Tibial artery (tissue), 4 donors: ENCODE measurements around the gene BTBD9.

ENCODE experiments used
- DNase-seq, 2 donors: peaks; one replicate each; pipeline ENCODE4 v3.0.0-alpha.2; 2019
- H3K27ac ChIP-seq, 2 donors: fragments of 200-600 bp; sonication (generic) in 1 of 2; 1 replicate in 1 of 2; 2 replicates in 1 of 2; pipeline ENCODE4 v1.5.1; 2018 to 2019; ENCODE audit warnings: mild to moderate bottlenecking in 1 of 2
- H3K27me3 ChIP-seq, 2 donors: fragments of 200-600 bp; sonication (generic) in 1 of 2; one replicate each; pipeline versions ENCODE4 v1.5.1 to v1.6.0; 2016 to 2019
- H3K36me3 ChIP-seq, 3 donors: fragments of 200-600 bp; sonication (generic) in 2 of 3; one replicate each; pipeline ENCODE4 v1.5.1; 2016 to 2019; ENCODE audit warnings: mild to moderate bottlenecking in 2 of 3
- H3K4me1 ChIP-seq, 4 donors: fragments of 200-600 bp; sonication (generic) in 2 of 4; 1 replicate in 3 of 4; 2 replicates in 1 of 4; pipeline ENCODE4 v1.5.1; 2016 to 2019
- H3K4me3 ChIP-seq, 2 donors: fragments of 200-600 bp; sonication (generic) in 1 of 2; 1 replicate in 1 of 2; 2 replicates in 1 of 2; pipeline ENCODE4 v1.5.1; 2018 to 2019; ENCODE audit warnings: mild to moderate bottlenecking in 2 of 2
- H3K9me3 ChIP-seq, 3 donors: fragments of 200-600 bp; sonication (generic) in 1 of 3; one replicate each; pipeline ENCODE4 v1.5.1; 2016 to 2019
- intact Hi-C: fragments of 100-400 bp; cut with DNase I; formaldehyde crosslinking; loops from one replicate; pipeline ENCODE4 v1.15.0; 2023; ENCODE audit warnings: low total_unique reads
- TF ChIP-seq, protein P1 (sequence below), 2 experiments: fragments of 200-600 bp in 1 of 2; fragments of 450-650 bp in 1 of 2; IDR thresholded peaks; one replicate each; pipeline ENCODE4 v1.5.1; 2017 to 2019; ENCODE audit warnings: antibody characterized with exemption in 2 of 2, mild to moderate bottlenecking in 1 of 2, moderate library complexity in 1 of 2

Gene BTBD9

DNA sequence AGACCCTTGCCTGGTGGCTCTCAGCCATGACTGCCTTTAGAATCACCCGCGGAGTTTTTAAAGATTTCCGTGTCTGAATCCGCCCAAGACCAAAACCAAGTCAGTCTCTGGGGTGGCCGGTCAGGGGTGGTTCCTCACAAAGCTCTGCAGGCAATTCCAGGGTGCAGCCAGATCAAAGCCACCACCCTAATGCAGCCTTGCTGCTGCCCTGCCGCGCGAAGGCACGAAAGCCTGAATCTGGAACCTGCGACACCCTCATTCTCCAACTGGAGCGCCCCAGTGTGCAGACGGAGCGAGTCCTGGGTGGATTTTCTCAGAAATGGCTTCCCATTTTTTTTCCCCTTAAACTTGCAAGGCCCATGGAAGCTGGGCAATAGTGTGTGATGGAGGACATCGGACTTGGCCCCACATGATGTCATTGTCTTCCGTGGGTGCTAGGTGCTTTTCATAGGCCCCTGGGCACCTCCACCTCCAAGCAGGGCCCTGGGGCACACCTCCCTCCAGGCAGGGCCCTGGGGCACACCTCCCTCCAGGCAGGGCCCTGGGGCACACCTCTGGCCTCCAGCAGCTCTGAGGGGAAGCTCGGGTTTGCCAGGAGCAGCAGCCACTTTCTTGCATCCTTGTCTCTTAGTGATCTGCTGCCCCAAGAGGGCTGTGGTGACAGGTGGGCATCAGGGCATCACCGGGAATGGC lies 477.1 kb downstream of the BTBD9 start:
- DNase-seq, result no peak
- TF ChIP-seq, protein P1, sequence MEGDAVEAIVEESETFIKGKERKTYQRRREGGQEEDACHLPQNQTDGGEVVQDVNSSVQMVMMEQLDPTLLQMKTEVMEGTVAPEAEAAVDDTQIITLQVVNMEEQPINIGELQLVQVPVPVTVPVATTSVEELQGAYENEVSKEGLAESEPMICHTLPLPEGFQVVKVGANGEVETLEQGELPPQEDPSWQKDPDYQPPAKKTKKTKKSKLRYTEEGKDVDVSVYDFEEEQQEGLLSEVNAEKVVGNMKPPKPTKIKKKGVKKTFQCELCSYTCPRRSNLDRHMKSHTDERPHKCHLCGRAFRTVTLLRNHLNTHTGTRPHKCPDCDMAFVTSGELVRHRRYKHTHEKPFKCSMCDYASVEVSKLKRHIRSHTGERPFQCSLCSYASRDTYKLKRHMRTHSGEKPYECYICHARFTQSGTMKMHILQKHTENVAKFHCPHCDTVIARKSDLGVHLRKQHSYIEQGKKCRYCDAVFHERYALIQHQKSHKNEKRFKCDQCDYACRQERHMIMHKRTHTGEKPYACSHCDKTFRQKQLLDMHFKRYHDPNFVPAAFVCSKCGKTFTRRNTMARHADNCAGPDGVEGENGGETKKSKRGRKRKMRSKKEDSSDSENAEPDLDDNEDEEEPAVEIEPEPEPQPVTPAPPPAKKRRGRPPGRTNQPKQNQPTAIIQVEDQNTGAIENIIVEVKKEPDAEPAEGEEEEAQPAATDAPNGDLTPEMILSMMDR (IDR thresholded peaks at IDR 0.05), result no peak
- no peak overlapping the region for H3K4me3 ChIP-seq
- H3K4me1 ChIP-seq, result no peaks in the 10 kb centered on the region
- H3K9me3 ChIP-seq, result no peaks in the 10 kb centered on the region
- no peaks in the 10 kb centered on the region for H3K27me3 ChIP-seq
- peaks cover 0 to 8% (median 0%) of the 10 kb centered on the region in 3 donors for H3K36me3 ChIP-seq
- intact Hi-C loops, result no loop called here
- no peak overlapping the region for H3K27ac ChIP-seq

DNA sequence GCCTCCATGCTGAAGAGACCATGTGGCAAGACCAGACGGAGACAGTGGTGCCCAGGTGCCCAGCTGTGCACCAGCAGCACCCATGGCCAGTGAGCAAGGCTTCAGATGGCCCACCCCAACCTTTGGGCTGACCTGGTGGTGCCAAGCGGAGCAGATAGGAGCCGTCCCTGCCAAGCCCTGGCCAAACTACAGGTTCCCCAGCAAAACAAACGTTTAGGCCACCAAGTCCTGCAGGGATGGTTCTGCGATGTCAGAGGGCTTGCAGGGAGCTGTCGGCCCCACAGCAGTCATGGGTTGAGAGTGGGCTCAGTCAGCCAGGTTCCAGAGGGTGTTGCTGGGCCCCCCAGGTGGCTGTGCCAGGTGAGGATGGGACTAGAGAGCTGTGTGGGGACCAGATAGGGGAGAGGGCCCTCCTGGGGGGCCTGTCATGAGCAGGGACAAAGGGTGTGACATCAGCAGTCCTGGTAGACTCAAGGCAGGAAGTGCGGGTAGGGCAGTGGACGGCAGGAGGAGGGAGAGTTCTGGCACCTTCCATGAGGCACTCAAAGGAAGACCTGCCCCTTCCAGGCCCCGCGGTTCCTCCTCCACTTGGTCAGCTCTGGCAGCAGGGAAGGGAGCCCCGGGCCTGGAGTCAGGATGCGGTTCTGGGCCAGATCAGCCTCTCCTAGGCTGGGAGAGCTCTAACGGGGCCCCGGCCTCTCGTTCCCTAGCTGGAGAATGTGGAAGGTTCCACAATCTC lies 477.8 kb downstream of the BTBD9 start:
- H3K4me1 ChIP-seq, result no peaks in the 10 kb centered on the region
- no peak overlapping the region for H3K27ac ChIP-seq
- H3K4me3 ChIP-seq, result no peak overlapping the region
- no peaks in the 10 kb centered on the region for H3K27me3 ChIP-seq
- no peaks in the 10 kb centered on the region for H3K9me3 ChIP-seq
- H3K36me3 ChIP-seq, result peaks cover 0 to 8% (median 0%) of the 10 kb centered on the region in 3 donors
- TF ChIP-seq, protein P1 (IDR thresholded peaks at IDR 0.05), result no peak
- DNase-seq, result no peak
- intact Hi-C loops, result no loop called here

DNA sequence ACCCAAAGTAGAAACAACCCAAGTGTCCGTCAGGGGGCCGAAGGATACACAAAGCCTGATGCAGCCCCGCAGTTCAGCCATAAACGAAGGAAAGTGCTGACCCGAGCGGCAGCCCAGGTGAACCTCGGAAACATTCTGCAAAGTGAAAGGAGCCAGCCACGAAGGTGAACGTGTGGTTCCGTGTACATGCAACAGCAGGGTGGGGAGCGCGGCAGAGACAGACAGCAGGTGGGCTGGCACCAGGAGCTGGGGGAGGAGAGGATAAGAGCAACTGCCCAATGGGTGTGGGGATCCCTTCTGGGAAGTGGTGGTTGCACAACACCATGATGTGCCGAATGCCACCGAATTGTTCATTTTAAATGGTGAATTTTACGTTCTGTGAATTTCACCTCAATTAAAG lies 478.4 kb downstream of the BTBD9 start:
- peaks cover 0 to 8% (median 0%) of the 10 kb centered on the region in 3 donors for H3K36me3 ChIP-seq
- no peak overlapping the region for H3K4me3 ChIP-seq
- no peak for DNase-seq
- TF ChIP-seq, protein P1 (IDR thresholded peaks at IDR 0.05), result no peak
- no peaks in the 10 kb centered on the region for H3K4me1 ChIP-seq
- H3K9me3 ChIP-seq, result no peaks in the 10 kb centered on the region
- H3K27ac ChIP-seq, result no peak overlapping the region
- no peaks in the 10 kb centered on the region for H3K27me3 ChIP-seq
- intact Hi-C loops, result no loop called here

DNA sequence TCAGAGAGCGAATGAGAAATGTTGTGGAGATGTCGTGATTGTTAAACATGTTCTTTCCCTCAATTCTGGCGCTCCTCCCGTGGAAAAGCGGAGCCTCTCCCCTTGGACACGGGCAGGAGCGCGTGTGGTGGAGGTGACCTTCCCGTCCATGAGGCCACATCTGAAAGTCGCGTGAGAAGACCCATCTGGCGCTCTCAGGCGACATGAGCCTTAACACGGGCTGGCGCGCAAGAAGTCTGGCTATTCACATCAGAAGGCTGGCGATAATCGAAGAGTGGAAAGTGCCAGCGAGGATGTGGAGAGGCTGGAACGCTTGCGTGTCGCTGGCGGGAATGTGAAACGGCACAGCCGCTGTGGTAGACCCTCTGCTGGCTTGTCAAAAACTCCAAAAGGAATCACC lies 478.9 kb downstream of the BTBD9 start:
- no peak for DNase-seq
- TF ChIP-seq, protein P1 (IDR thresholded peaks at IDR 0.05), result no peak
- Histone ChIP-seq H3K4me3 (no peak overlapping the region), H3K27me3 (no peaks in the 10 kb centered on the region), H3K27ac (no peak overlapping the region), H3K36me3 (peaks cover 0 to 8% (median 0%) of the 10 kb centered on the region in 3 donors), H3K4me1 (no peaks in the 10 kb centered on the region), H3K9me3 (no peaks in the 10 kb centered on the region)
- intact Hi-C loops, result no loop called here

DNA sequence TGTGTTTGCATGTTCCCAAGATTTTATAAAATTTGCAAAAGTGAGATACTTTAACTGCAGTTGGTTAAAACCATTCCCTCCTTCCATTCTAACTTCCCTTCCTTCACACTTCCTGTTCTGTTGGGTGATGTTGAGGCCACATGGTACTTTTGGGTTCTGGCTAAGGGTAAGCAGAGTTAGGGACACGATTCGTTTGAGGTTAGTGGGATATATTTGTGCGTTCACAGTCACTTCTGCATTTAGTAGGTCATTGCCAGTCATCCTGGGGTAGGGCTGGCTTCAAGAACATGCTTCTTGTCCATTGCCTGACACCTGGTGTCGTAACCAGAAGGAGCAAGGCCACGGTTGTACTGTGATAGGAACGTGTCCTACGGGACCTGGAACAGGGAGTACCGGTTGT lies 480.1 kb downstream of the BTBD9 start:
- Histone ChIP-seq H3K9me3 (no peaks in the 10 kb centered on the region), H3K4me1 (no peaks in the 10 kb centered on the region), H3K27ac (no peak overlapping the region), H3K36me3 (peaks cover 0 to 8% (median 4%) of the 10 kb centered on the region in 3 donors), H3K27me3 (no peaks in the 10 kb centered on the region), H3K4me3 (no peak overlapping the region)
- TF ChIP-seq, protein P1 (IDR thresholded peaks at IDR 0.05), result no peak
- intact Hi-C loops, result no loop called here
- no peak for DNase-seq
